RWPE2 (cell line): Measurements from ENCODE around the gene FAM72B.
"Not testable (repeated sequence)": the region's sequence is repeated elsewhere in the genome, so short reads cannot be mapped to it uniquely, and the experiment has no call there.

Source experiments
- ATAC-seq: fragments of 200-7000 bp; cut with Tn5 transposase; 3 replicates; pipeline ENCODE4 v1.9.1; 2021; ENCODE audit warnings: low read depth
- DNase-seq: peaks from one replicate; pipeline ENCODE4 v3.0.0-alpha.2; 2020; ENCODE audit warnings: low spot score
- H3K27ac ChIP-seq: fragments of 450-650 bp; 2 replicates; pipeline ENCODE4 v1.5.1; 2017; ENCODE audit warnings: mild to moderate bottlenecking; ENCODE audit not compliant: poor library complexity, severe bottlenecking
- H3K27me3 ChIP-seq: fragments of 250-450 bp; sonication (Bioruptor Pico); 2 replicates; pipeline ENCODE4 v1.5.1; 2021; ENCODE audit warnings: mild to moderate bottlenecking, moderate library complexity; ENCODE audit not compliant: insufficient read depth, poor library complexity, severe bottlenecking
- H3K36me3 ChIP-seq: fragments of 250-450 bp; sonication (Bioruptor Pico); 2 replicates; pipeline ENCODE4 v1.5.1; 2020; ENCODE audit warnings: low read depth, mild to moderate bottlenecking, moderate library complexity
- H3K4me1 ChIP-seq: fragments of 250-450 bp; sonication (Bioruptor Pico); 2 replicates; pipeline ENCODE4 v1.5.1; 2021; ENCODE audit warnings: mild to moderate bottlenecking, moderate library complexity; ENCODE audit not compliant: insufficient read depth, poor library complexity, severe bottlenecking
- H3K4me3 ChIP-seq: fragments of 250-450 bp; sonication (Bioruptor Pico); 2 replicates; pipeline ENCODE4 v1.5.1; 2021; ENCODE audit warnings: mild to moderate bottlenecking, moderate library complexity; ENCODE audit not compliant: severe bottlenecking
- H3K9me3 ChIP-seq: fragments of 250-450 bp; sonication (Bioruptor Pico); 2 replicates; pipeline ENCODE4 v1.5.1; 2021; ENCODE audit warnings: mild to moderate bottlenecking, moderate library complexity; ENCODE audit not compliant: severe bottlenecking

FAM72B gene

GRCh38 chr1:121184290-121185127 is at the start of gene FAM72B, which contains the start of gene SRGAP2C:
Gene FAM72B, minus strand, starts transcription at chr1:121184340. Its CDS starts 851 bp downstream, at chr1:121183489.
Gene SRGAP2C, plus strand, starts transcription at chr1:121184975. Its CDS starts 2,472 bp downstream, at chr1:121187447.
- Histone ChIP-seq H3K27ac (peak within 1 kb of the TSS; percentile 37), H3K4me3 (peak within 1 kb of the TSS; percentile 39)
- H3K27me3 ChIP-seq, H3K9me3 ChIP-seq, H3K4me1 ChIP-seq, H3K36me3 ChIP-seq: not testable (repeated sequence)
- ATAC-seq (peak; percentile 82), DNase-seq (peak; percentile 96)

DNA sequence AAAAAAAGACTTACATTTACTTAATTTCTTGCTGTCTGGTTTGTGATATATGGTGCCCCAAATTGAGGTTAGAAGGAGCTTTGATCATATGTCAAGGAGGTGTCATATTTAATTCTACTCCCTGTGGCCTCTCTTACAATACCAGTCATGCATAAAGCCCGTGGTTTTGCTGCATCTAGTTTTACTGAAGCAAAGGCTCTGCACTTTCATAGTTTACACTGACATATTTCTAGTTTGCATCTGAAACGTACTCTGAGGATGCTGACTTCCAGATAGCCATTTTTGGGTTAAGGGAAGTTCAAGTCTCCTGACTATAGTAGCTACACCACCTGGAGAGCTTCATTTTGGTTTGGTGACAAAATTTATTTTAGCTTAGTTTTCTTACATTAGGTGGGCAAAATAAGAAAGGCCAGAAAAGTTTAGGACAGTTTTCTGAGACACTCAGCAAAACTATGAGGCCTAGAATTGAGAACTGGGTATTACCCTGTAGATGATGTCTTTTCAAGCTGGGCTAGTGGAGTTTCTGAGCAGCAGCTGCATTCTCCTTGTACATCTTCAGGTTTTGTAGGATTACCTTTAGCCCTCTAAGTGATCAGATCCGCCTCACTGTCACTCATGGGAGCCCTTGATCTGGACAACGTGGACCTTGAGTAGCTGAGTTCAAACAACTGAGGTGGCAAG is 48.4 kb upstream of the FAM72B start:
- H3K36me3 ChIP-seq, DNase-seq, H3K4me3 ChIP-seq, H3K27ac ChIP-seq, H3K27me3 ChIP-seq, ATAC-seq, H3K4me1 ChIP-seq, H3K9me3 ChIP-seq: not testable (repeated sequence)

DNA sequence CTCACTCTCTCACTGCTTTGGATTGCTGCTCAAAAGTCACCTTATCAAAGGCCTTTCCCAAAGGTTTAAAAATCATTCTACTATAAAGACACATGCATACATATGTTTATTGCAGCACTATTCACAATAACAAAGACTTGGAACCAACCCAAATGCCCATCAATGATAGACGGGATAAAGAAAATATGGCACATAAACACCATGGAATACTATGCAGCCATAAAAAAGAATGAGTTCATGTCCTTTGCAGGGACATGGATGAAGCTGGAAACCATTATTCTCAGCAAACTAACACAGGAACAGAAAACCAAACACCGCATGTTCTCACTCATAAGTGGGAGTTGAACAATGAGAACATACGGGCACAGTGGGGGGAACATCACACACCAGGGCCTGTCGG is 46.5 kb upstream of the FAM72B start:
- not testable (repeated sequence) for ATAC-seq, H3K4me1 ChIP-seq, H3K4me3 ChIP-seq, DNase-seq, H3K27ac ChIP-seq, H3K27me3 ChIP-seq, H3K9me3 ChIP-seq, H3K36me3 ChIP-seq

DNA sequence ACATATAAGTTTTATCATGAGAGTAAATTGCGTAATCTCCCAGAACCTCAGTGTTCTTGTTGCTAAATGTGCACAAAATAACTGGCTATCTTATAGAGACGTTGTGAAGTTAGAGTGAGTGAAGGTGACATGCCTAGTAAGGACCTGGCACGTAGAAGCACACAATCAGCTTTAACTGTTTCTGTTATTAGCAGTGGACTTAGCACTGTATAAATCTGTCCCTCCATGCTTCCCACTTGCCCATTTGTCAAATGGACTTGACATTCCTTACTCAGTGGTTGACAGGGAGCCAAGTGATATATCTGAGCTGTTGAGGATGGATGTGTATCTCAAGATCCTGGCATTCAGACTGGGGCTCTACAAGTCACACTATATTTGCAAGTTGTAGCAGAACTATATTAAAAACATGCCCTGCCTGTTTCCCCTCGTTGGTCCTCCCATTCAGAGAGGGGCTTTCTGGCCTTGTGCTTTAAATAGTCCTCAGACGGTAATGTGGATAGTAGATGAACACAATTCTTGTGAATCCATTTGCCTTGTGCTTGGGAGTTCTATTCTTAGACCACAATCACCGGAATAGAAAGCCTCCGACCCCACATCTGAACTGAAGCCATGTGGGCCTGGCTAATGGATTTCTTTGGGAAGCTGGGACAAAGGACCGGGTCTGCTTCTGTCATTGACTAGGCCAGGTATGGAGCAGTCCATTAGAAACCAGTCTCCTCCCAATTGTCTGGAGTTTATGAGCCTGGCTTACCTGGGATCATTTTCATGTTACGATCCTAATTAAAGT is 43.6 kb upstream of the FAM72B start:
- H3K27me3 ChIP-seq, H3K4me1 ChIP-seq, H3K36me3 ChIP-seq, DNase-seq, ATAC-seq, H3K27ac ChIP-seq, H3K9me3 ChIP-seq, H3K4me3 ChIP-seq: not testable (repeated sequence)

GRCh38 chr1:121226925-121227324 is 42.8 kb upstream of the FAM72B start:
- not testable (repeated sequence) for H3K36me3 ChIP-seq, H3K27ac ChIP-seq, DNase-seq, ATAC-seq, H3K27me3 ChIP-seq, H3K9me3 ChIP-seq, H3K4me3 ChIP-seq, H3K4me1 ChIP-seq

DNA sequence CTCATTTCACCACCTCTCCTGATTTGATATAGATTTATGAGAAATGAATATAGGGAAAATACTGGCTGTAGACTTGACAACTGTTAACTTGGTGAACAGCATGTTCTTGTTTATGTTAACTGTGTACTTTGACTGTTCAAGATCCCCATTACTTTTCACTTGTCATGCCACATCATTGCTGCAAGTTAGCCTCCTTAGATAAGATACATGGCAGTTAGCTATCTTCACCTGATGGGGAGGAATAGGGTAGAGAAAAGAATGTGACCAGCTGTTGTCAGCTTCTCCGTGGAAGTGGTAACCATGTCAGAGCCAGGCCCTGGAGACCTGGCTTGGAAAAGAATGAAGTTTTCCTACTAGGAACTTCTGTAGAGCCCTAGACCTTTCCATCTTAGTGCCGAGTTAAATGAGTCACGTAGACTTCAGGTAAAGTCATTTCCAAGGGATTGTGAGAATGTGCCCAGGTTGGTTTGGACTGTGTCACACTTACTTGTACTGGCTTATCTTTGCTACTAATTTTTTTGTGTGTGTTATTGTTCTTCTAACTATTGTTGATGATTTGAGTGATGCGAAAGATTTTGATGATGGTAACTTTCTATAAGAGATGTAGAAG is 42.3 kb upstream of the FAM72B start:
- ATAC-seq = peak; percentile 10; the same call in 1 of the 3 replicates
- not testable (repeated sequence) for H3K27me3 ChIP-seq, H3K9me3 ChIP-seq, H3K36me3 ChIP-seq, DNase-seq, H3K4me1 ChIP-seq, H3K27ac ChIP-seq, H3K4me3 ChIP-seq

- ATAC-seq, H3K4me3 ChIP-seq: not testable (repeated sequence)
Measured at GRCh38 chr1:121224714-121225113, 40.6 kb upstream of the FAM72B start.

GRCh38 chr1:121221770-121222169 is 37.6 kb upstream of the FAM72B start:
- not testable (repeated sequence) for H3K27me3 ChIP-seq, H3K27ac ChIP-seq, H3K9me3 ChIP-seq, ATAC-seq, H3K4me3 ChIP-seq, H3K4me1 ChIP-seq, DNase-seq, H3K36me3 ChIP-seq

More at GRCh38 chr1:121224714-121225113, 40.6 kb upstream of the FAM72B start:
- H3K27me3 ChIP-seq, H3K9me3 ChIP-seq, DNase-seq, H3K36me3 ChIP-seq, H3K27ac ChIP-seq, H3K4me1 ChIP-seq: not testable (repeated sequence)

- H3K27ac ChIP-seq, H3K27me3 ChIP-seq, H3K4me3 ChIP-seq, DNase-seq, H3K9me3 ChIP-seq, H3K4me1 ChIP-seq, H3K36me3 ChIP-seq, ATAC-seq: not testable (repeated sequence)
Measured at GRCh38 chr1:121216676-121217075, 32.5 kb upstream of the FAM72B start.

GRCh38 chr1:121215699-121216417 is 31.7 kb upstream of the FAM72B start:
- not testable (repeated sequence) for DNase-seq, H3K27me3 ChIP-seq, ATAC-seq, H3K36me3 ChIP-seq, H3K9me3 ChIP-seq, H3K4me3 ChIP-seq, H3K27ac ChIP-seq, H3K4me1 ChIP-seq
